ENCODE data around the gene TNFSF12.
A peak's percentile ranks its signal among the peaks of the same experiment; 100 is the strongest.

The TNFSF12 gene

GRCh38 chr17:7560172-7561027 lies 11.5 kb downstream of the TNFSF12 start:
- peak; percentile 84 for TF ChIP-seq CTCF (IDR thresholded peaks at IDR 0.05; ENCODE audit: borderline replicate concordance, insufficient read depth, low read depth, low read length)
- H3K4me3 ChIP-seq (ENCODE audit: low read depth, low read length): peak overlapping the region; percentile 22

- TF ChIP-seq CTCF (IDR thresholded peaks at IDR 0.05; ENCODE audit: borderline replicate concordance, insufficient read depth, low read depth, low read length): peak; percentile 94
- peak overlapping the region; percentile 87 for H3K4me3 ChIP-seq (ENCODE audit: low read depth, low read length)
Measured at GRCh38 chr17:7561028-7561575, 12.2 kb downstream of the TNFSF12 start.

- no peak for TF ChIP-seq CTCF (IDR thresholded peaks at IDR 0.05; ENCODE audit: borderline replicate concordance, insufficient read depth, low read depth, low read length)
- H3K4me3 ChIP-seq (ENCODE audit: low read depth, low read length): peak within 1 kb of the TSS; percentile 87
Measured at GRCh38 chr17:7561589-7562207, 12.8 kb downstream of the TNFSF12 start, which contains the start of gene SENP3. Gene SENP3 (plus strand): TSS chr17:7561919. CDS start chr17:7563077, 1,158 bp downstream.

- TF ChIP-seq CTCF (IDR thresholded peaks at IDR 0.05; ENCODE audit: borderline replicate concordance, insufficient read depth, low read depth, low read length): no peak
- peak overlapping the region; percentile 87 for H3K4me3 ChIP-seq (ENCODE audit: low read depth, low read length)
Measured at GRCh38 chr17:7562208-7562605, 13.3 kb downstream of the TNFSF12 start.

GRCh38 chr17:7563115-7563869 lies 14.4 kb downstream of the TNFSF12 start:
- TF ChIP-seq CTCF (IDR thresholded peaks at IDR 0.05; ENCODE audit: borderline replicate concordance, insufficient read depth, low read depth, low read length): no peak
- no peak overlapping the region for H3K4me3 ChIP-seq (ENCODE audit: low read depth, low read length)

- no peak for TF ChIP-seq CTCF (IDR thresholded peaks at IDR 0.05; ENCODE audit: borderline replicate concordance, insufficient read depth, low read depth, low read length)
- H3K4me3 ChIP-seq (ENCODE audit: low read depth, low read length): no peak overlapping the region
Measured at GRCh38 chr17:7569571-7569970, 20.7 kb downstream of the TNFSF12 start.

All from GM12875 (cell line).